DND-41 (cell line): ENCODE data around the gene SERPINA12.

Experiments used
- ATAC-seq: fragments of 200-7000 bp; cut with Tn5 transposase; 3 replicates; pipeline ENCODE4 v1.9.1; 2021; ENCODE audit warnings: low read depth; ENCODE audit not compliant: insufficient read depth
- DNase-seq: peaks from one replicate; pipeline ENCODE4 v3.0.0-alpha.2; 2020
- H2AFZ ChIP-seq: 2 replicates; pipeline ENCODE4 v1.6.0; 2012; ENCODE audit warnings: low read depth, low read length
- H3K27ac ChIP-seq: 2 replicates; pipeline ENCODE4 v1.5.1; 2012; ENCODE audit warnings: low read length, inconsistent platforms
- H3K27me3 ChIP-seq: fragments of 200-600 bp; sonication (generic); 2 replicates; pipeline ENCODE4 v1.6.0; 2012; ENCODE audit warnings: low read length, mild to moderate bottlenecking, inconsistent platforms; ENCODE audit not compliant: insufficient read depth, poor library complexity
- H3K36me3 ChIP-seq: 2 replicates; pipeline ENCODE4 v1.5.1; 2012; ENCODE audit warnings: low read length, inconsistent platforms; ENCODE audit not compliant: insufficient read depth
- H3K4me1 ChIP-seq: 2 replicates; pipeline ENCODE4 v1.5.1; 2012; ENCODE audit warnings: mild to moderate bottlenecking, low read length; ENCODE audit not compliant: insufficient read depth
- H3K4me2 ChIP-seq: 2 replicates; pipeline ENCODE4 v1.6.0; 2012; ENCODE audit warnings: mild to moderate bottlenecking, moderate library complexity, low read length, inconsistent platforms; ENCODE audit not compliant: insufficient read depth
- H3K4me3 ChIP-seq, 2 experiments: fragments of 200-600 bp in 1 of 2; shearing (Covaris generic) in 1 of 2; 2 replicates each; pipeline ENCODE4 v1.5.1; 2012 to 2016; ENCODE audit warnings: inconsistent platforms in 2 of 2, low read length in 2 of 2, mild to moderate bottlenecking in 2 of 2, low read depth in 1 of 2, moderate library complexity in 1 of 2
- H3K79me2 ChIP-seq: 2 replicates; pipeline ENCODE4 v1.6.0; 2012; ENCODE audit warnings: low read length, inconsistent platforms; ENCODE audit not compliant: insufficient read depth
- H3K9ac ChIP-seq: 2 replicates; pipeline ENCODE4 v1.6.0; 2012; ENCODE audit warnings: low read depth, mild to moderate bottlenecking, inconsistent platforms, low read length, moderate library complexity
- H3K9me3 ChIP-seq: 2 replicates; pipeline ENCODE4 v1.5.1; 2012; ENCODE audit warnings: low read length, moderate library complexity, mild to moderate bottlenecking, inconsistent platforms; ENCODE audit not compliant: insufficient read depth, severe bottlenecking
- H4K20me1 ChIP-seq: 2 replicates; pipeline ENCODE4 v1.6.0; 2012; ENCODE audit warnings: low read length; ENCODE audit not compliant: insufficient read depth
- CTCF ChIP-seq: IDR thresholded peaks from 2 replicates; pipeline ENCODE4 v1.5.1; 2012; ENCODE audit warnings: borderline replicate concordance, low read length, moderate library complexity, mild to moderate bottlenecking; ENCODE audit not compliant: poor library complexity, severe bottlenecking; ENCODE audit errors: extremely low read depth
- EZH2 ChIP-seq: IDR thresholded peaks from 3 replicates; pipeline ENCODE4 v1.6.1; 2012; ENCODE audit warnings: borderline replicate concordance, low read depth, mild to moderate bottlenecking, moderate library complexity, low read length, inconsistent platforms; ENCODE audit not compliant: severe bottlenecking

Gene SERPINA12

GRCh38 chr14:94509356-94509755, at the start of gene SERPINA12:
Gene SERPINA12, minus strand, starts transcription at chr14:94509469. Its CDS starts 11,072 bp downstream, at chr14:94498397.
- Histone ChIP-seq H3K4me3 (no peak within 1 kb of the TSS), H3K79me2 (no peaks in the 10 kb centered on the region)
- no peak for DNase-seq

GRCh38 chr14:94558842-94559241, 49.6 kb upstream of the SERPINA12 start:
- H3K9ac ChIP-seq = no peak overlapping the region
- no peaks in the 10 kb centered on the region for H3K79me2 ChIP-seq
- H3K36me3 ChIP-seq = no peaks in the 10 kb centered on the region
- no peak for TF ChIP-seq CTCF
- TF ChIP-seq EZH2 = no peak
- ATAC-seq (no peak), DNase-seq (no peak)
- no peak overlapping the region for H3K4me2 ChIP-seq
- no peaks in the 10 kb centered on the region for H3K9me3 ChIP-seq
- no peak overlapping the region for H3K27ac ChIP-seq
- H2AFZ ChIP-seq = no peak overlapping the region
- no peaks in the 10 kb centered on the region for H4K20me1 ChIP-seq
- no peak overlapping the region for H3K4me3 ChIP-seq
- no peaks in the 10 kb centered on the region for H3K4me1 ChIP-seq
- H3K27me3 ChIP-seq = no peaks in the 10 kb centered on the region

More at GRCh38 chr14:94509356-94509755, at the start of gene SERPINA12:
- Histone ChIP-seq H3K27ac (no peak within 1 kb of the TSS), H3K4me2 (no peak within 1 kb of the TSS), H4K20me1 (no peaks in the 10 kb centered on the region), H3K36me3 (no peaks in the 10 kb centered on the region), H3K4me1 (no peaks in the 10 kb centered on the region), H3K9me3 (no peaks in the 10 kb centered on the region), H3K9ac (no peak within 1 kb of the TSS), H2AFZ (no peak within 1 kb of the TSS), H3K27me3 (peaks cover 9% of the 10 kb centered on the region)
- ATAC-seq = no peak
- no peak for TF ChIP-seq CTCF
- no peak for TF ChIP-seq EZH2

- Histone ChIP-seq H3K9ac (no peak overlapping the region), H3K4me2 (no peak overlapping the region), H3K4me3 (no peak overlapping the region), H3K9me3 (no peaks in the 10 kb centered on the region), H3K27me3 (no peaks in the 10 kb centered on the region), H3K4me1 (no peaks in the 10 kb centered on the region), H3K79me2 (no peaks in the 10 kb centered on the region), H3K27ac (no peak overlapping the region), H4K20me1 (no peaks in the 10 kb centered on the region), H2AFZ (no peak overlapping the region), H3K36me3 (no peaks in the 10 kb centered on the region)
- no peak for TF ChIP-seq CTCF
- no peak for TF ChIP-seq EZH2
- DNase-seq (no peak), ATAC-seq (no peak)
These were observed 48.1 kb upstream of the SERPINA12 start for GRCh38 chr14:94557327-94557726.

- no peak overlapping the region for H3K27ac ChIP-seq
- no peak overlapping the region for H2AFZ ChIP-seq
- no peaks in the 10 kb centered on the region for H3K36me3 ChIP-seq
- no peaks in the 10 kb centered on the region for H3K9me3 ChIP-seq
- no peak for TF ChIP-seq CTCF
- no peak for TF ChIP-seq EZH2
- H3K4me3 ChIP-seq = no peak overlapping the region
- no peaks in the 10 kb centered on the region for H3K27me3 ChIP-seq
- H3K4me1 ChIP-seq = no peaks in the 10 kb centered on the region
- no peak overlapping the region for H3K4me2 ChIP-seq
- H3K9ac ChIP-seq = no peak overlapping the region
- ATAC-seq = no peak
- DNase-seq = no peak
- no peaks in the 10 kb centered on the region for H4K20me1 ChIP-seq
- H3K79me2 ChIP-seq = no peaks in the 10 kb centered on the region
These were observed 46.7 kb upstream of the SERPINA12 start for GRCh38 chr14:94555991-94556390.
